Activated T-cell treated with anti-CD3 and anti-CD28 coated beads, Interleukin-2, amount 50 U/mL, for 4 hours (primary cell): ENCODE data around the gene GATA5. TPM values are rescaled to one million over a fixed set of nuclear protein-coding genes. Genes with fewer than 3 reads are reported as not detected.

Source experiments
- total RNA-seq, 3 donors: library from RNA; stranded (reverse); gene quantifications; one replicate each; pipeline ENCODE4 v1.2.1, GENCODE V29; 2021

Gene GATA5
- total RNA-seq, 3 donors from 2014 or later: not detected

Other genes starting within 250 kb of the GATA5 start
- 10 to 100 TPM; 17.5 to 22.5 (median 19.2) TPM for gene OSBPL2, start 237.5 kb downstream of the GATA5 start, total RNA-seq
- 100 to 1,000 TPM; 259 to 285 (median 274) TPM for gene ADRM1, start 173.0 kb downstream of the GATA5 start, total RNA-seq
- gene LAMA5, start 108.7 kb downstream of the GATA5 start, total RNA-seq: 1 to 10 TPM in 1 of 3 donors, under 1 TPM in 2; 0.82 to 1.0 (median 0.84) TPM
- gene RPS21, start 88.9 kb downstream of the GATA5 start, total RNA-seq: 1,000 to 10,000 TPM; 2,653 to 2,730 (median 2,725) TPM
- gene CABLES2, start 68.7 kb downstream of the GATA5 start, total RNA-seq: 1 to 10 TPM; 6.1 to 7.9 (median 6.9) TPM
- not detected for gene RBBP8NL, start 48.5 kb downstream of the GATA5 start, total RNA-seq
- 10 to 100 TPM; 36.5 to 49.3 (median 48.2) TPM for gene SLCO4A1, start 166.5 kb upstream of the GATA5 start, total RNA-seq
- under 1 TPM in 1 of 3 donors, not detected in 2; 0.08 TPM for gene NTSR1, start 232.8 kb upstream of the GATA5 start, total RNA-seq